GM12892 (cell line): ENCODE data around the gene PSMD7.
"Not testable (repeated sequence)": the region's sequence is repeated elsewhere in the genome, so short reads cannot be mapped to it uniquely, and the experiment has no call there.

Source experiments
- DNase-seq: peaks from one replicate; pipeline ENCODE4 v3.0.0; 2011; ENCODE audit not compliant: insufficient read length
- FAIRE-seq: peaks from 2 replicates; lab custom pipeline; 2011; peaks lifted over from hg19 to GRCh38; lab: Jason Lieb, UNC
- POLR2A ChIP-seq: IDR thresholded peaks from 2 replicates; pipeline ENCODE4 v1.6.1; 2011; ENCODE audit warnings: low read depth, low read length, control low read depth
- POLR2AphosphoS5 ChIP-seq: IDR thresholded peaks from 2 replicates; pipeline ENCODE4 v1.6.1; 2011; ENCODE audit warnings: low read depth, low read length, control low read depth
- TAF1 ChIP-seq: IDR thresholded peaks from 2 replicates; pipeline ENCODE4 v1.6.1; 2011; ENCODE audit warnings: low read depth, mild to moderate bottlenecking, control low read depth, low read length, borderline replicate concordance

The PSMD7 gene

GRCh38 chr16:74322301-74322710 is 25.7 kb downstream of the PSMD7 start:
- TF ChIP-seq POLR2A (no peak), POLR2AphosphoS5 (no peak), TAF1 (no peak)
- no peak for FAIRE-seq
- DNase-seq = no peak

- not testable (repeated sequence) for FAIRE-seq, DNase-seq
These were observed 28.2 kb downstream of the PSMD7 start for GRCh38 chr16:74324777-74325176.

GRCh38 chr16:74325641-74326040 is 29.0 kb downstream of the PSMD7 start:
- TF ChIP-seq POLR2AphosphoS5 (no peak), POLR2A (no peak), TAF1 (no peak)
- DNase-seq (no peak), FAIRE-seq (no peak)

GRCh38 chr16:74328346-74328745 is 31.7 kb downstream of the PSMD7 start:
- not testable (repeated sequence) for FAIRE-seq, DNase-seq

- FAIRE-seq, DNase-seq: not testable (repeated sequence)
These were observed 35.9 kb downstream of the PSMD7 start for GRCh38 chr16:74332469-74332868.

GRCh38 chr16:74337506-74337905 is 40.9 kb downstream of the PSMD7 start:
- DNase-seq, FAIRE-seq: not testable (repeated sequence)

- FAIRE-seq, DNase-seq: not testable (repeated sequence)
These were observed 42.6 kb downstream of the PSMD7 start for GRCh38 chr16:74339226-74339625.

GRCh38 chr16:74353038-74353437 is 56.4 kb downstream of the PSMD7 start:
- not testable (repeated sequence) for DNase-seq, FAIRE-seq
